Measurements from ENCODE around the gene GXYLT1.

DNA sequence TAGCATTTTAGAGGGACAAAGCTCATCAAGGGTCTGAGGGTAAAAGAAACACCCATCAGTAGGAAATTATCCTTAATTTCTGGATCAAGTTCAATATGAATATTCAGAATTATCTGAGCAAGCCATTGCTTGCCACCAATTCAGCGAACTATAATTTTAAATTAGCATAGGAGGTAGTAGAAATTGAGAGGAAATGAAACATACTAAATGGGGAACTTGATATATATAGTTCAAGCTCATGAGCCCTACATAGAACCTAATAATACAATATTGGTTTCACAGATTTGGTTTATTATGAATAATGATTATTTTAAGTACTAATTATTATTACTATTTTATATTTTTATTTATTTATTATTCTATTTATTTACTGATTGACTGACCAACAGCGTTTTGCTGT is 42.1 kb upstream of the GXYLT1 start:
- TF ChIP-seq, protein P1, sequence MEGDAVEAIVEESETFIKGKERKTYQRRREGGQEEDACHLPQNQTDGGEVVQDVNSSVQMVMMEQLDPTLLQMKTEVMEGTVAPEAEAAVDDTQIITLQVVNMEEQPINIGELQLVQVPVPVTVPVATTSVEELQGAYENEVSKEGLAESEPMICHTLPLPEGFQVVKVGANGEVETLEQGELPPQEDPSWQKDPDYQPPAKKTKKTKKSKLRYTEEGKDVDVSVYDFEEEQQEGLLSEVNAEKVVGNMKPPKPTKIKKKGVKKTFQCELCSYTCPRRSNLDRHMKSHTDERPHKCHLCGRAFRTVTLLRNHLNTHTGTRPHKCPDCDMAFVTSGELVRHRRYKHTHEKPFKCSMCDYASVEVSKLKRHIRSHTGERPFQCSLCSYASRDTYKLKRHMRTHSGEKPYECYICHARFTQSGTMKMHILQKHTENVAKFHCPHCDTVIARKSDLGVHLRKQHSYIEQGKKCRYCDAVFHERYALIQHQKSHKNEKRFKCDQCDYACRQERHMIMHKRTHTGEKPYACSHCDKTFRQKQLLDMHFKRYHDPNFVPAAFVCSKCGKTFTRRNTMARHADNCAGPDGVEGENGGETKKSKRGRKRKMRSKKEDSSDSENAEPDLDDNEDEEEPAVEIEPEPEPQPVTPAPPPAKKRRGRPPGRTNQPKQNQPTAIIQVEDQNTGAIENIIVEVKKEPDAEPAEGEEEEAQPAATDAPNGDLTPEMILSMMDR (conservative IDR thresholded peaks at IDR 0.05 in 1 of 2, IDR thresholded peaks at IDR 0.05 in 1 of 2; ENCODE audit: extremely low read depth in 1 of 2, insufficient read depth in 1 of 2, low read depth in 1 of 2, low read length in 2 of 2), result no peak
- TF ChIP-seq EZH2 (IDR thresholded peaks at IDR 0.05; ENCODE audit: borderline replicate concordance, low read length), result no peak

All from mammary epithelial cell (primary cell).